ENCODE results near the gene BTN1A1. TPM values are rescaled to one million over a fixed set of nuclear protein-coding genes. Genes with fewer than 3 reads are reported as not detected.
"Not testable (repeated sequence)": the region's sequence is repeated elsewhere in the genome, so short reads cannot be mapped to it uniquely, and the experiment has no call there.

Gene BTN1A1
- polyA plus RNA-seq, 1 experiment, result 0.04 TPM

DNA sequence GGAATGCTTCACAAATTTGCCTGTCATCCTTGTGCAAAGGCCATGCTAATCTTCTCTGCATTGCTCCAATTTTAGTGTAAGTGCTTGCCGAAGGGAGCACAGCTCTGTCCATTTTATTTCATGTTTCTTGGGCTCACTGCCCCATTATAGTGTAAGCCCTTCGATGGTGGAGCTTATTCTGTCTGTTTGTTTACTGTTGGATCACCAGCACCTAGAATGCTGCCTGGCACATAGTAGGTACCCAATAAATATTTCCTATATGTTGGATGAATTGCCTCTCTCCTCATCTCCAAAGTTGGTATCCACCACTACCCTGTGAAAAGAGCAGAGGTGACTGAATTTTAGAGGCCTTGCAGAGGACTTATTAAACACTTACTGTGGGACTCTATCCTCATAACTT, 19.3 kb downstream of the BTN1A1 start:
- H3K9me3 ChIP-seq (ENCODE audit: control insufficient read depth, insufficient read depth, low read length), result no peaks in the 10 kb centered on the region; the same call in 1 of the 2 replicates
- no peaks in the 10 kb centered on the region for H3K27me3 ChIP-seq (ENCODE audit: control insufficient read depth, insufficient read depth, low read length)
- no peak overlapping the region for H3K27ac ChIP-seq (ENCODE audit: low read depth, low read length)
- CTCF ChIA-PET, result interaction anchor here (2.7 kb wide), 1 partner anchor 178 kb away, joined by 8 read pairs; no protein-coding TSS in a partner anchor
- TF ChIP-seq, protein P1, sequence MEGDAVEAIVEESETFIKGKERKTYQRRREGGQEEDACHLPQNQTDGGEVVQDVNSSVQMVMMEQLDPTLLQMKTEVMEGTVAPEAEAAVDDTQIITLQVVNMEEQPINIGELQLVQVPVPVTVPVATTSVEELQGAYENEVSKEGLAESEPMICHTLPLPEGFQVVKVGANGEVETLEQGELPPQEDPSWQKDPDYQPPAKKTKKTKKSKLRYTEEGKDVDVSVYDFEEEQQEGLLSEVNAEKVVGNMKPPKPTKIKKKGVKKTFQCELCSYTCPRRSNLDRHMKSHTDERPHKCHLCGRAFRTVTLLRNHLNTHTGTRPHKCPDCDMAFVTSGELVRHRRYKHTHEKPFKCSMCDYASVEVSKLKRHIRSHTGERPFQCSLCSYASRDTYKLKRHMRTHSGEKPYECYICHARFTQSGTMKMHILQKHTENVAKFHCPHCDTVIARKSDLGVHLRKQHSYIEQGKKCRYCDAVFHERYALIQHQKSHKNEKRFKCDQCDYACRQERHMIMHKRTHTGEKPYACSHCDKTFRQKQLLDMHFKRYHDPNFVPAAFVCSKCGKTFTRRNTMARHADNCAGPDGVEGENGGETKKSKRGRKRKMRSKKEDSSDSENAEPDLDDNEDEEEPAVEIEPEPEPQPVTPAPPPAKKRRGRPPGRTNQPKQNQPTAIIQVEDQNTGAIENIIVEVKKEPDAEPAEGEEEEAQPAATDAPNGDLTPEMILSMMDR (IDR thresholded peaks at IDR 0.05; ENCODE audit: low read depth, low read length), result no peak
- DNase-seq (ENCODE audit: low read depth, low spot score), result no peak
- POLR2A ChIA-PET, result no interaction called here
- H3K4me3 ChIP-seq (ENCODE audit: low read depth, low read length), result no peak overlapping the region

DNA sequence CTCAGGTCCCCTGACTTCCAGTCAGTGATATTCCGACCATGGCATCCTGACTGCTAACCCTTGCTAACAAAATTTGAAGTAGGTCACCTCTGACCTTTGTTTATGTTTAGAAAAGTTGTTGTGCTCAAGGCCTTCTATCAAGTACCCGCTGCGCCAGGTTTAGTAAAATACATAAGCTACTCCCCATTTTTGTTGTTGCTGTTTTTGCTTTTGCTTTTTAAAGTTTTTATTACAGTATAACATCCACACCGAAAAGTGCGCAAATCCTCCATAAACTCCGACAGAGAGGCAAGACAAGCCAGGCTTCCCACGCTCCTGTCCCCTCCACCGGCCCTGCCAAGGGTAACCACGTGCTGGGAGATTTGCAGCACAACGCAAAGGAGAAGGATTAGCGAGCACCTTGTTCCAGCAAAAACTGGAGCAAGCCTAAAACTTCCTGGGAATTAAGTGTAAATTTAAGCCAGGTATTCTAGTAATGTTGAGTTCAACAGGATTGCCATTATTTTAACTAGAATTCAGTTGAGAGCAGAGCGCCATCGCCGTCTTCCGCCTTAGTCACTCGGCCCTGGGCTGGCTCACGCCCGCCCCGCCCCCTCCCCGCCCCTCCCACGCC, 20.2 kb downstream of the BTN1A1 start:
- ChIA-PET CTCF (interaction anchor here (0.6 to 2.7 kb wide), 3 partner anchors 12 to 179 kb away, joined by 4 to 8 read pairs (median 7); no protein-coding TSS in a partner anchor), POLR2A (interaction anchor here (1.5 kb wide), 1 partner anchor 13 kb away, joined by 6 read pairs; no protein-coding TSS in a partner anchor)
- no peaks in the 10 kb centered on the region for H3K27me3 ChIP-seq (ENCODE audit: control insufficient read depth, insufficient read depth, low read length)

DNA sequence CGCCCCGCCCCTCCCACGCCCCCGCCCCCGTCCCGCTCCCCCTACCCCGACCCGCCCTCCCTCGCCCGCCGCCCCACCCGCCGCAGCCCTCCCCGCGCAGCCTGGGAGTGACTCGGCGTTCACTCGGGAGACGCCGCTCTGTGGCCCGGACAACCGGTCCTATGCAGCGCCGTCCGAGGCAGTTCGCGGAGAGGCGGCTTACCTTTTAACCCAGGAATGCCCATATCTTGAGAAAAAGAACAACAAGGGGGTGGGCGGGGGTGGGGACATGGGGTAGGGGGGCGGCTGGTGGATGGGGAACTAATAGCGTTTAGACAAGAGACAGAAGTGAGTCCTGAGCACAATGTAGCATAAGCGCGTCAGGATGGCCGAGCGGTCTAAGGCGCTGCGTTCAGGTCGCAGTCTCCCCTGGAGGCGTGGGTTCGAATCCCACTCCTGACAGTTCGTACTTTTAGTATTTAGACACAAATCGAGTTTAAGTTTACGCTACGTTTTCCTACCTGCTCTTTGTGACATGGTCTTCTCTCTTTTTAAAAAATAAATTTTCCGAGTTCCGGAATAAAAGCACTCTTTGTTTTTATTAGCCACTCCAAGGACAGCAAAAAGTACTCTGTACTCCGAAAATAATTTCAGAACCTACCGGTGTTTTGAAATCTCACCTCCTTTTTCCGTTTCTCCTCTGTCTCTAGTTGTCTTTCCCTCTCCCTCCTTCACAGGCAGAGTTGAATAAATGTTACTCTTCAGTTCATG, 20.9 kb downstream of the BTN1A1 start:
- H3K27ac ChIP-seq (ENCODE audit: low read depth, low read length), result peak overlapping the region; percentile 69
- TF ChIP-seq, protein P1 (IDR thresholded peaks at IDR 0.05; ENCODE audit: low read depth, low read length), result no peak
- H3K4me3 ChIP-seq (ENCODE audit: low read depth, low read length), result peak overlapping the region; percentile 59
- H3K9me3 ChIP-seq (ENCODE audit: control insufficient read depth, insufficient read depth, low read length), result no peaks in the 10 kb centered on the region; the same call in 1 of the 2 replicates
- POLR2A ChIA-PET, result interaction anchor here (0.8 to 1.5 kb wide), 2 partner anchors 12 to 16 kb away, joined by 4 to 6 read pairs; no protein-coding TSS in a partner anchor
- CTCF ChIA-PET, result interaction anchor here (1.5 to 2.7 kb wide), 2 partner anchors 12 to 180 kb away, joined by 7 to 8 read pairs; no protein-coding TSS in a partner anchor
- peak; percentile 66 for DNase-seq (ENCODE audit: low read depth, low spot score)
- H3K27me3 ChIP-seq (ENCODE audit: control insufficient read depth, insufficient read depth, low read length), result no peaks in the 10 kb centered on the region

More for the DNA sequence above, 20.2 kb downstream of the BTN1A1 start:
- no peaks in the 10 kb centered on the region; the same call in 1 of the 2 replicates for H3K9me3 ChIP-seq (ENCODE audit: control insufficient read depth, insufficient read depth, low read length)
- H3K27ac ChIP-seq (ENCODE audit: low read depth, low read length), result peak overlapping the region; percentile 69
- no peak for DNase-seq (ENCODE audit: low read depth, low spot score)
- TF ChIP-seq, protein P1 (IDR thresholded peaks at IDR 0.05; ENCODE audit: low read depth, low read length), result no peak
- H3K4me3 ChIP-seq (ENCODE audit: low read depth, low read length), result peak overlapping the region; percentile 55

DNA sequence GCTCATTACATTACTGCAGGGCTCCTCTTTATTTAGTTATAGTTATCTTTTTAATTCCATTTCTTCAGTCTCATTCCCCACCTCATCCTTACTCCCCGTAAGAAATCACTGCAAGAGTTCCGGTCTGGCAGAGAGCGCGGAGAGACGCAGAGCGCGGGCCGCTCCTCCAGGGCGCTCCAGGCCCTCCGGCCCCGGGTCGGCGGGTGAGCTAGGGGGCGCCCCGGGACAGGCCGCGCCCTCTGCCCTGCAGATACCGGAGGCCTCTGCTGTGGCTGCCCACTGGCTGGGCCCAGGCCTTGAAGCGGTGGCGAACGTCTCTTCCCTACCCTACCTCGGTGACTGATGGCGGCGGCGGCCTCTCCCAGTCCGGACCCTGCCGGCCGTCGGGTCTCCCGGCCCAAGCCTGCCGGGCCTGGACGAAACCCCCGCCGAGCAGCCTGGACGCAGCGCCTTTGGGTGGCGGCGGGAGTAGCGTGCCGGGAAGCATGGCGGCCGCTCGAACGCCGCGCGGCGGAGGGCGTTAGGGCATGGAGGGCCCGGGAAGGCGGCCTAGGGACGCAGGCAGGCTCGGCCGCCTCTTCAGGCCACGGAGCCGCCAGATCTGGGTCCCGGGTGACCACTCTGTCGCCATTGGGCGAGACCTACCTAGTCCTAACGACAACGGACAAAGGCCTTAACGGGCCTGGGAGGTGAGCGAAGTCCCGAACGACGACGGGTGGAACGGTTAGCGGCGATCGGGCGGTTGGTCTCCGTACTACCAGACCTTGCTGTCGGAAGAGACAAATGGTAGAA, 21.7 kb downstream of the BTN1A1 start:
- DNase-seq (ENCODE audit: low read depth, low spot score), result no peak
- ChIA-PET CTCF (interaction anchor here (1.5 kb wide), 1 partner anchor 11 kb away, joined by 7 read pairs; no protein-coding TSS in a partner anchor), POLR2A (interaction anchor here (0.8 to 1.5 kb wide), 2 partner anchors 11 to 16 kb away, joined by 4 to 6 read pairs; no protein-coding TSS in a partner anchor)
- H3K4me3 ChIP-seq (ENCODE audit: low read depth, low read length), result peak overlapping the region; percentile 59
- no peaks in the 10 kb centered on the region; the same call in 1 of the 2 replicates for H3K9me3 ChIP-seq (ENCODE audit: control insufficient read depth, insufficient read depth, low read length)
- TF ChIP-seq, protein P1 (IDR thresholded peaks at IDR 0.05; ENCODE audit: low read depth, low read length), result peak; percentile 18; the same call in 1 of the 2 replicates
- H3K27ac ChIP-seq (ENCODE audit: low read depth, low read length), result peak overlapping the region; percentile 67
- H3K27me3 ChIP-seq (ENCODE audit: control insufficient read depth, insufficient read depth, low read length), result no peaks in the 10 kb centered on the region

DNA sequence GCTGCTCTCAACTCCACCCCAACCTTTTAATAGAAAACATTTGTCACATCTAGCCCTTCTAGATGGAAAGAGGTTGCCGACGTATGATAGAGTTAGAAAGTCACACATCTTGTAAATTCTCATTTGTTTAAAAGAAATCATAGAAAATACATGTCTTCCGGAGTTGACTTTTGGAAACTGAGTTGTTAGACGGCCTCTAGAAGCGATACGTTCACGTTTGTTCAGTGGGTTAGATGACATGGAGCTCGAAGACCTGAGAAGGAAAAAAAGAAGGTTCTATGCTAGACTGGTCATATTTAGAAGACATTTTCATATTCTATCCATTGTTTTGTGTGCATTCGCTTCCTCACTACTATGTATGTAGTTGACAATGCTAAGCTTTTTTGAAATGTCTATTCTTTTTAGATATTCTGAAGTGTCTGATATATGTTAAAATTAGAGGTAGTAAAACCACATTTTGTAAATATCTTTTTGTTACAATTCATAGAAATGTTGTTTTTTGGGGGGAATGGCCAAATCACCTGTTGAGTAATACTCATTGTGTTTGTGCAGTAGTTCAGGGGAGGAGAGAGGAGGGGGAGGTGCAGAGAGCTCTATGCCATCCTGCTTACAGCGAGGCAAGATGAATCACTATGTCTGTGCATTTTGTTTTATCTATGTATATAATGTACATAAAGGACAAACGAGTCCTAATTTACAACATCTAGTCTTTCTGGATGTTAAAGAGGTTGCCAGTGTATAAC, 22.6 kb downstream of the BTN1A1 start:
- CTCF ChIA-PET, result interaction anchor here (0.9 kb wide), 1 partner anchor 34 kb away, joined by 3 read pairs; no protein-coding TSS in a partner anchor
- Histone ChIP-seq H3K27ac (ENCODE audit: low read depth, low read length) (peak overlapping the region; percentile 67), H3K4me3 (ENCODE audit: low read depth, low read length) (peak overlapping the region; percentile 59)
- H3K9me3 ChIP-seq (ENCODE audit: control insufficient read depth, insufficient read depth, low read length); H3K27me3 ChIP-seq (ENCODE audit: control insufficient read depth, insufficient read depth, low read length); DNase-seq (ENCODE audit: low read depth, low spot score); POLR2A ChIA-PET: not testable (repeated sequence)

DNA sequence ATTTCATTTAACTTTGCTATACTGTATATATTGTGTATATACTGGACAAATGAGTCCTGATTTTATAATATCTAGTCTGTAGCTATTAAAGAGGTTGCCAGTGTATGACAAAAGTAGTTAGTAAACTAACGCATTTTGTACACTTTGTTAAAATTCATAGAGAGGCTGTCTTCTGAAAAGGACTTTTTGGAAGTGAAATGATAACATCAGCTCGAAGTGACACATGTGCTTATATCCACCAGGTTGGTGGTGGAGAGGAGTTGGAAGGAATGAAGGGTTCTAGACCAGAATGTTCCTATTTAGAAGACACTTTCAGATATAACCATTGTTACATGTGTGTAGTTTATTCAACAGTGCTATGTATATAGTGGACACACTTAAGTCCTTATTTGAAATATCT, 24.2 kb downstream of the BTN1A1 start:
- ChIA-PET POLR2A (interaction anchor here (0.6 kb wide), 1 partner anchor 13 kb away, joined by 3 read pairs; no protein-coding TSS in a partner anchor), CTCF (interaction anchor here (2.9 kb wide), 1 partner anchor 183 kb away, joined by 6 read pairs; no protein-coding TSS in a partner anchor)
- H3K27me3 ChIP-seq (ENCODE audit: control insufficient read depth, insufficient read depth, low read length); H3K27ac ChIP-seq (ENCODE audit: low read depth, low read length); DNase-seq (ENCODE audit: low read depth, low spot score); H3K4me3 ChIP-seq (ENCODE audit: low read depth, low read length); H3K9me3 ChIP-seq (ENCODE audit: control insufficient read depth, insufficient read depth, low read length): not testable (repeated sequence)

Measured in AG04450 (cell line).